K562 (cell line): Measurements from ENCODE around the gene SUPT5H.

Experiments used
- EZH2 ChIP-seq: IDR thresholded peaks from 2 replicates; pipeline ENCODE4 v1.6.1; 2012; ENCODE audit warnings: low read depth, mild to moderate bottlenecking, inconsistent platforms, low read length, borderline replicate concordance
- KLF6 ChIP-seq: fragments of 250-450 bp; sonication (Bioruptor Pico); IDR thresholded peaks from 2 replicates; pipeline ENCODE4 v1.4.0; 2020; ENCODE audit warnings: mild to moderate bottlenecking, moderate library complexity, borderline replicate concordance
- MAFF ChIP-seq: IDR thresholded peaks from 2 replicates; pipeline ENCODE4 v1.6.1; 2012; ENCODE audit warnings: low read length, improper control_type of control experiment
- ZBTB40 ChIP-seq, 2 experiments: fragments of 450-650 bp in 1 of 2; sonication (generic) in 1 of 2; formaldehyde crosslinking in 1 of 2; IDR thresholded peaks; 2 replicates each; pipeline versions ENCODE4 v1.7.1 to v1.9.0; 2016 to 2022; ENCODE audit warnings: inconsistent platforms in 1 of 2, mild to moderate bottlenecking in 1 of 2, missing genetic modification reagents in 1 of 2
- ZBTB7A ChIP-seq: IDR thresholded peaks from 2 replicates; pipeline ENCODE4 v1.6.1; 2011; ENCODE audit warnings: low read depth, mild to moderate bottlenecking, low read length, moderate library complexity, borderline replicate concordance; ENCODE audit not compliant: control insufficient read depth

DNA sequence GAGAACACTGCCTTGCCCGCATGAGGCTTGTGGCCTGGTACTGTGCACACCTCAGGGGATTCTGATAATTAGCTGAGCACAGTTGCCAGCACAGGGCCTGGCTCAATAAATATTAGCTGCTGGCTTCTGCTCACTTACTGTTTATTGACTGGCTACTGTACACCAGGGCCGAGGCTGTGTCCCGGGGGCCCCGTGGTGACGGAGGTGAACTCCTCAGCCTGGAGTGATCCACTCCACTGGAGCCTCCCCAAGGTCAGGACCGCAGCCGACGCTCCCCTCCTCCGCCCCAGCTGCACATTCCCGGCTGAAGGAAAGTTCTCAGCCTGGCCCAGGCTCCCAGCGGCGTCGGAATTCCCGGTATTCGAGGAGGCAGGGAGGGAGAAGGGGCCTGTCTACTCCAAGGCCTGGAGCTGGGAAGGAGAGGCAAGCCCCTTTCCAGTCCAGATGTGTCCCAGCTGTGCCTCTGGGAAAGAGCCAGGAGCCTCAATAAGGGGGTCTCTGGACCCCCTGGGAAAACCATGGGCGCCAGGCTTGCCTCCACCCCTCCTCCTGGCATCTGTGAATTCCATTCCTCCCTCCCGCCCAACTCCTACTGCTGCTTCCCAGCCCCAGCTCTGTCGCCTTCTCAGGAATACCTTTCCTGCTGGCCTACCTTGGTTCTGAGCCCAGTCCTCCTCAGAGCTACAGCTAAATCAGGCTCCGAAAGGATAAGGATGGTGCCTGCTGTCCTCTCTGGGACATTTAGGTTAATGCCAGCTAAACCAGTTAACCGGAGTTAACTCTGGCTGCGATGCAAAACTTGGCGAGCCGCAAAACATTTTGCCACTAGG lies 16.9 kb upstream of the SUPT5H start:
- TF ChIP-seq ZBTB7A, result no peak
- no peak for TF ChIP-seq MAFF
- TF ChIP-seq ZBTB40 (IDR thresholded peaks at IDR 0.05), result no peak
- no peak for TF ChIP-seq ZBTB40 (CRISPR knock-in tag; IDR thresholded peaks at IDR 0.05)
- no peak for TF ChIP-seq EZH2
- TF ChIP-seq KLF6 (CRISPR knock-in tag), result no peak
